H9 (cell line): ENCODE data around the gene DCAF15. TPM values are rescaled to one million over a fixed set of nuclear protein-coding genes. Genes with fewer than 3 reads are reported as not detected.
A peak's percentile ranks its signal among the peaks of the same experiment; 100 is the strongest.

Source experiments
- DNase-seq: peaks from one replicate; pipeline ENCODE4 v3.0.0-alpha.2; 2017
- H2AFZ ChIP-seq: one replicate; pipeline ENCODE4 v1.6.1; 2013; ENCODE audit warnings: mild to moderate bottlenecking, low read length, control low read depth, moderate library complexity
- H2AK5ac ChIP-seq: 2 replicates; pipeline ENCODE4 v1.6.1; 2013; ENCODE audit warnings: low read length, control low read depth, mixed read lengths; ENCODE audit not compliant: insufficient read length
- H2BK120ac ChIP-seq: one replicate; pipeline ENCODE4 v1.6.1; 2013; ENCODE audit warnings: low read depth, mild to moderate bottlenecking, low read length, control low read depth, inconsistent platforms; ENCODE audit not compliant: poor library complexity, severe bottlenecking
- H2BK12ac ChIP-seq: 2 replicates; pipeline ENCODE4 v1.6.1; 2013; ENCODE audit warnings: low read length, control low read depth, mixed read lengths, low read depth; ENCODE audit not compliant: insufficient read length
- H2BK15ac ChIP-seq: 2 replicates; pipeline ENCODE4 v1.6.1; 2013; ENCODE audit warnings: low read depth, low read length, control low read depth
- H2BK20ac ChIP-seq: one replicate; pipeline ENCODE4 v1.6.1; 2013; ENCODE audit warnings: low read depth, mild to moderate bottlenecking, low read length, control low read depth, inconsistent platforms; ENCODE audit not compliant: poor library complexity, severe bottlenecking
- H2BK5ac ChIP-seq: 2 replicates; pipeline ENCODE4 v1.6.1; 2013; ENCODE audit warnings: low read length, control low read depth, mixed read lengths; ENCODE audit not compliant: insufficient read length
- H3K14ac ChIP-seq: 2 replicates; pipeline ENCODE4 v1.6.1; 2013; ENCODE audit warnings: low read length, control low read depth; ENCODE audit not compliant: insufficient read depth
- H3K18ac ChIP-seq: 2 replicates; pipeline ENCODE4 v1.6.1; 2013; ENCODE audit warnings: low read depth, mild to moderate bottlenecking, mixed read lengths, low read length, control low read depth; ENCODE audit not compliant: insufficient read length
- H3K23ac ChIP-seq: 2 replicates; pipeline ENCODE4 v1.6.1; 2013; ENCODE audit warnings: low read length, control low read depth, mixed read lengths, low read depth; ENCODE audit not compliant: insufficient read length
- H3K23me2 ChIP-seq: 2 replicates; pipeline ENCODE4 v1.6.1; 2013; ENCODE audit warnings: low read depth, mild to moderate bottlenecking, mixed read lengths, low read length, control low read depth; ENCODE audit not compliant: insufficient read length, poor library complexity, severe bottlenecking
- H3K27ac ChIP-seq: 2 replicates; pipeline ENCODE4 v1.5.1; 2013; ENCODE audit warnings: low read length, control low read depth, mixed read lengths, low read depth; ENCODE audit not compliant: insufficient read length
- H3K27me3 ChIP-seq: 2 replicates; pipeline ENCODE4 v1.6.1; 2013; ENCODE audit warnings: low read length, control low read depth, inconsistent platforms; ENCODE audit not compliant: insufficient read depth
- H3K4ac ChIP-seq: 2 replicates; pipeline ENCODE4 v1.6.1; 2013; ENCODE audit warnings: low read depth, mild to moderate bottlenecking, control low read depth, inconsistent platforms, low read length, moderate library complexity
- H3K4me1 ChIP-seq: 2 replicates; pipeline ENCODE4 v1.6.1; 2013; ENCODE audit warnings: low read length, control low read depth, inconsistent platforms; ENCODE audit not compliant: insufficient read depth
- H3K4me2 ChIP-seq: 2 replicates; pipeline ENCODE4 v1.6.1; 2013; ENCODE audit warnings: low read length, control low read depth, mixed read lengths; ENCODE audit not compliant: insufficient read length, insufficient read depth
- H3K56ac ChIP-seq: 2 replicates; pipeline ENCODE4 v1.6.1; 2013; ENCODE audit warnings: low read depth, mild to moderate bottlenecking, mixed read lengths, low read length, control low read depth; ENCODE audit not compliant: insufficient read length
- H3K79me1 ChIP-seq: 2 replicates; pipeline ENCODE4 v1.6.1; 2013; ENCODE audit warnings: low read depth, mild to moderate bottlenecking, moderate library complexity, low read length, control low read depth, inconsistent platforms; ENCODE audit not compliant: insufficient read depth, poor library complexity, severe bottlenecking
- H3K79me2 ChIP-seq: 2 replicates; pipeline ENCODE4 v1.6.1; 2013; ENCODE audit warnings: low read length, control low read depth, inconsistent platforms; ENCODE audit not compliant: insufficient read depth
- H3K9ac ChIP-seq: 2 replicates; pipeline ENCODE4 v1.6.1; 2013; ENCODE audit warnings: low read length, control low read depth, mixed read lengths; ENCODE audit not compliant: insufficient read length; ENCODE audit errors: extremely low read depth
- H3K9me3 ChIP-seq: one replicate; pipeline ENCODE4 v1.6.1; 2013; ENCODE audit warnings: low read depth, low read length, inconsistent platforms; ENCODE audit not compliant: control insufficient read depth
- H3T11ph ChIP-seq: one replicate; pipeline ENCODE4 v1.6.1; 2013; ENCODE audit warnings: mild to moderate bottlenecking, low read length, control low read depth, inconsistent platforms
- H4K20me1 ChIP-seq: one replicate; pipeline ENCODE4 v1.6.1; 2013; ENCODE audit not compliant: control insufficient read depth, insufficient read length, insufficient read depth
- H4K5ac ChIP-seq: 2 replicates; pipeline ENCODE4 v1.6.1; 2013; ENCODE audit warnings: low read depth, mild to moderate bottlenecking, mixed read lengths, low read length, control low read depth; ENCODE audit not compliant: insufficient read length
- H4K8ac ChIP-seq: replicated peaks from 2 replicates; pipeline ENCODE4 v1.6.1; 2013; ENCODE audit warnings: low read length, control low read depth, mixed read lengths, low read depth; ENCODE audit not compliant: insufficient read length
- H4K91ac ChIP-seq: 2 replicates; pipeline ENCODE4 v1.6.1; 2013; ENCODE audit warnings: low read depth, mild to moderate bottlenecking, moderate library complexity, mixed read lengths, low read length, control low read depth; ENCODE audit not compliant: insufficient read length
- H3K27ac Mint-ChIP-seq, 3 experiments: 2 replicates in 2 of 3; 3 replicates in 1 of 3; pipeline ENCODE4 v1.8.0; 2020 to 2021; ENCODE audit warnings: mixed read lengths in 3 of 3, mild to moderate bottlenecking in 1 of 3, moderate library complexity in 1 of 3
- H3K27me3 Mint-ChIP-seq: 2 replicates; pipeline ENCODE4 v1.8.0; 2021; ENCODE audit warnings: low read depth, mild to moderate bottlenecking, moderate library complexity, mixed read lengths
- H3K36me3 Mint-ChIP-seq, 3 experiments: 2 replicates in 2 of 3; 3 replicates in 1 of 3; pipeline ENCODE4 v1.8.0; 2020 to 2021; ENCODE audit warnings: low read depth in 3 of 3, mixed read lengths in 3 of 3; ENCODE audit not compliant: insufficient read depth in 1 of 3
- H3K4me1 Mint-ChIP-seq, 2 experiments: 2 replicates each; pipeline ENCODE4 v1.8.0; 2020; ENCODE audit warnings: mixed read lengths in 2 of 2
- H3K4me3 Mint-ChIP-seq, 2 experiments: 2 replicates in 1 of 2; 3 replicates in 1 of 2; pipeline ENCODE4 v1.8.0; 2020 to 2021; ENCODE audit warnings: mild to moderate bottlenecking in 2 of 2, mixed read lengths in 2 of 2, moderate library complexity in 1 of 2
- H3K9me3 Mint-ChIP-seq, 2 experiments: 2 replicates in 1 of 2; 3 replicates in 1 of 2; pipeline ENCODE4 v1.8.0; 2020; ENCODE audit warnings: mild to moderate bottlenecking in 2 of 2, mixed read lengths in 2 of 2, moderate library complexity in 1 of 2
- WGBS: extraction: QIAGEN DNeasy Blood & Tissue Kit; methylation state at CpG from one replicate; pipeline ENCODE4 v1.1.7; 2013; ENCODE audit warnings: missing lambda C conversion rate, low lambda C conversion rate, mixed read lengths; ENCODE audit not compliant: insufficient read length; ENCODE audit errors: extremely low coverage; 5-methylcytosine and 5-hydroxymethylcytosine counted together
- total RNA-seq: library from RNA; stranded (reverse); gene quantifications from 2 replicates; pipeline ENCODE4 v1.2.1, GENCODE V29; 2021
- TF ChIP-seq, protein P1 (sequence below): fragments of 200-600 bp; sonication (generic); conservative IDR thresholded peaks from 3 replicates; pipeline ENCODE4 v1.8.0; 2021; ENCODE audit warnings: antibody characterized with exemption, mild to moderate bottlenecking

Gene DCAF15
- total RNA-seq, 1 experiment from 2014 or later = 82.5 TPM

DNA sequence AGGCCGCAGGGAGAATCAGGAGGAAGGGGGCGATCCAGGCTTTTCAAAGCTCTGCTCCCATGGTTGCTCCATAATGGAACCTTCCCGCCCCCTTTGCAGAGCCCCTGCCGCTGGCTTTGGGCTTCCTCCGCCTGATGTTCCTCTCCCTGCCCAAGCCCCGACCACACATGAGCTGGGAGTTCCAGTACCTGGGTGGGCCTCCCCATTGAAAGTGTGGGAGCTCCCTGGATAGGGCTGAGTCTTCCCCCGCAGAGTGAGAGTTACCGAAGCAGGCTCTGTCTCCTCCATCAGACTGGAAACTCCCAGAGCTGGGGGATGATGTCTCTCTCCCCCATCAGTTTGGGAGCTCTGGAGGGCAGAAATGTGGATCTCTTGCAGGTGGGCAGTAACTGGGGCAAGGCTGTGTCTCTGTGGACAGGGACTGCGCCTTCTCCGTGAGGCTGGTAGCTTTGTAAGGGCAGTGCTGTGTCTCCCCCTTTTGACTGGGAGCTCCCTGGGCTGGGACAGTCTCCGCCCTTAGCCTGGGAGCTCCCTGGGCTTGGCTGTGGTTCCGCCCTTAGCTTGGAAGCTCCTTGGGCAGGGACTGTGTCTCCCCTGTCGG lies 722 bp downstream of the DCAF15 start:
- DNase-seq = peak; percentile 50
- no peaks in the 10 kb centered on the region for H3K9me3 Mint-ChIP-seq
- peaks cover 2% of the 10 kb centered on the region; the same call in 1 of the 2 replicates for H3K27me3 Mint-ChIP-seq
- H3K36me3 Mint-ChIP-seq = peaks cover 11 to 33% (median 30%) of the 10 kb centered on the region in 3 experiments; a peak in 5 of 7 replicates
- Histone ChIP-seq H4K5ac (no peak overlapping the region), H3K79me2 (peaks cover 6% of the 10 kb centered on the region; the same call in 1 of the 2 replicates), H2BK120ac (no peak overlapping the region), H2BK5ac (no peak overlapping the region), H3K79me1 (peaks cover 8% of the 10 kb centered on the region), H4K91ac (no peak overlapping the region), H2AK5ac (no peak overlapping the region), H3K18ac (peak overlapping the region; percentile 0), H3T11ph (no peak overlapping the region), H3K56ac (no peak overlapping the region), H3K23me2 (peaks cover 11% of the 10 kb centered on the region), H3K9me3 (no peaks in the 10 kb centered on the region), H2AFZ (no peak overlapping the region), H2BK20ac (no peak overlapping the region), H3K14ac (peak overlapping the region; percentile 85; the same call in 1 of the 2 replicates), H4K8ac (no peak overlapping the region), H3K4ac (no peak overlapping the region), H3K27me3 (no peaks in the 10 kb centered on the region), H4K20me1 (no peaks in the 10 kb centered on the region), H3K4me1 (no peaks in the 10 kb centered on the region), H2BK15ac (no peak overlapping the region), H3K23ac (no peak overlapping the region), H3K27ac (no peak overlapping the region), H2BK12ac (no peak overlapping the region), H3K4me2 (peak overlapping the region; percentile 91), H3K9ac (peak overlapping the region; percentile 73)
- peaks cover 9 to 12% of the 10 kb centered on the region in 2 experiments for H3K4me1 Mint-ChIP-seq
- no CpG with 5 or more reads among the region's 13 CpGs for WGBS
- TF ChIP-seq, protein P1, sequence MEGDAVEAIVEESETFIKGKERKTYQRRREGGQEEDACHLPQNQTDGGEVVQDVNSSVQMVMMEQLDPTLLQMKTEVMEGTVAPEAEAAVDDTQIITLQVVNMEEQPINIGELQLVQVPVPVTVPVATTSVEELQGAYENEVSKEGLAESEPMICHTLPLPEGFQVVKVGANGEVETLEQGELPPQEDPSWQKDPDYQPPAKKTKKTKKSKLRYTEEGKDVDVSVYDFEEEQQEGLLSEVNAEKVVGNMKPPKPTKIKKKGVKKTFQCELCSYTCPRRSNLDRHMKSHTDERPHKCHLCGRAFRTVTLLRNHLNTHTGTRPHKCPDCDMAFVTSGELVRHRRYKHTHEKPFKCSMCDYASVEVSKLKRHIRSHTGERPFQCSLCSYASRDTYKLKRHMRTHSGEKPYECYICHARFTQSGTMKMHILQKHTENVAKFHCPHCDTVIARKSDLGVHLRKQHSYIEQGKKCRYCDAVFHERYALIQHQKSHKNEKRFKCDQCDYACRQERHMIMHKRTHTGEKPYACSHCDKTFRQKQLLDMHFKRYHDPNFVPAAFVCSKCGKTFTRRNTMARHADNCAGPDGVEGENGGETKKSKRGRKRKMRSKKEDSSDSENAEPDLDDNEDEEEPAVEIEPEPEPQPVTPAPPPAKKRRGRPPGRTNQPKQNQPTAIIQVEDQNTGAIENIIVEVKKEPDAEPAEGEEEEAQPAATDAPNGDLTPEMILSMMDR = no peak
- H3K27ac Mint-ChIP-seq = peak overlapping the region; percentile 75 to 95 (median 82); a peak in 5 of 7 replicates
- peak overlapping the region; percentile 86 to 92 for H3K4me3 Mint-ChIP-seq
